Skin of body (tissue), 2 donors: ENCODE data around the gene TMEM258. TPM values are rescaled to one million over a fixed set of nuclear protein-coding genes. Genes with fewer than 3 reads are reported as not detected.

Experiments
- DNase-seq: peaks from one replicate; lab custom pipeline; 2025; lab: John Stamatoyannopoulos, UW
- total RNA-seq: library from RNA; depleted of rRNA; stranded (reverse); fragments of >200 nt; gene quantifications from one replicate; pipeline ENCODE4 v1.2.3, GENCODE V29; 2014

Gene TMEM258
- total RNA-seq, 1 donor from 2014 or later, result 83.5 TPM

- peak; percentile 79 for DNase-seq
Measured at GRCh38 chr11:61797263-61797944, 5.0 kb upstream of the TMEM258 start.

DNA sequence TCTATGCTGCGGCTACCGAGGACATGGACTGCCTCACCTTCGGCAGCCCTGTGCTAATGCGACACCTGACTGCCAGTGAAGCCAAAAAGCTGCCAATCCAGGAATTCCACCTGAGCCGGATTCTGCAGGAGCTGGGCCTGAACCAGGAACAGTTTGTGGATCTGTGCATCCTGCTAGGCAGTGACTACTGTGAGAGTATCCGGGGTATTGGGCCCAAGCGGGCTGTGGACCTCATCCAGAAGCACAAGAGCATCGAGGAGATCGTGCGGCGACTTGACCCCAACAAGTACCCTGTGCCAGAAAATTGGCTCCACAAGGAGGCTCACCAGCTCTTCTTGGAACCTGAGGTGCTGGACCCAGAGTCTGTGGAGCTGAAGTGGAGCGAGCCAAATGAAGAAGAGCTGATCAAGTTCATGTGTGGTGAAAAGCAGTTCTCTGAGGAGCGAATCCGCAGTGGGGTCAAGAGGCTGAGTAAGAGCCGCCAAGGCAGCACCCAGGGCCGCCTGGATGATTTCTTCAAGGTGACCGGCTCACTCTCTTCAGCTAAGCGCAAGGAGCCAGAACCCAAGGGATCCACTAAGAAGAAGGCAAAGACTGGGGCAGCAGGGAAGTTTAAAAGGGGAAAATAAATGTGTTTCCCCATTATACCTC is 3.6 kb upstream of the TMEM258 start:
- no peak for DNase-seq

GRCh38 chr11:61795459-61795858 is 3.1 kb upstream of the TMEM258 start:
- DNase-seq, result no peak

GRCh38 chr11:61794579-61794978 is 2.2 kb upstream of the TMEM258 start:
- DNase-seq, result no peak

- DNase-seq, result no peak
Measured at GRCh38 chr11:61793829-61794204, 1.4 kb upstream of the TMEM258 start.

GRCh38 chr11:61793083-61793828 is 857 bp upstream of the TMEM258 start:
- DNase-seq, result no peak

- DNase-seq, result peak; percentile 76
Measured at GRCh38 chr11:61791737-61792309, 576 bp downstream of the TMEM258 start.

- DNase-seq, result no peak
Measured at GRCh38 chr11:61787928-61788491, 4.4 kb downstream of the TMEM258 start.

- DNase-seq, result no peak
Measured at GRCh38 chr11:61785837-61786402, 6.5 kb downstream of the TMEM258 start.

GRCh38 chr11:61784506-61784805 is 7.9 kb downstream of the TMEM258 start:
- DNase-seq, result no peak

GRCh38 chr11:61783717-61784505 is 8.5 kb downstream of the TMEM258 start:
- no peak for DNase-seq

- no peak for DNase-seq
Measured at GRCh38 chr11:61782841-61783240, 9.6 kb downstream of the TMEM258 start.

DNA sequence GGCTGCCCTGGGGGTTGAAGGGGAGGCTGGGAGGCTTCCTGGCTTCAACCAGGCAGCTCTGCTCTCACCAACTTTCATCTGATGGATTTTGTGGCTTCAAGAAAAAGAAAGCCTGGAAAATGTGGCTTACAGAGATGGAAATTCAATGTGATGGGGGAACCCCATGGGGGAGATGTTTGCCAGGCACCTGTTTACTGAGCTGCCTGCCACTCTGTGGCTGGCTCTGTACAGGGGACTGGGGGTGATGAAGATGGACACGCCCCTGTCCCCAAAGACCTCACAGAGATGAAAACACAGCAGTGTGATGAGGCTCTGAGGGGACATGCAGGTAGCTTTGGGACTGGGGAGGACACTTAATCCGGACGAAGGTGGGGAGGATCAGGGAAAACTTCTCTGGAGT is 10.1 kb downstream of the TMEM258 start:
- no peak for DNase-seq

GRCh38 chr11:61781585-61781984 is 10.8 kb downstream of the TMEM258 start:
- no peak for DNase-seq

- DNase-seq, result no peak
Measured at GRCh38 chr11:61780581-61781162, 11.7 kb downstream of the TMEM258 start.

- no peak for DNase-seq
Measured at GRCh38 chr11:61779666-61780525, 12.5 kb downstream of the TMEM258 start.

DNA sequence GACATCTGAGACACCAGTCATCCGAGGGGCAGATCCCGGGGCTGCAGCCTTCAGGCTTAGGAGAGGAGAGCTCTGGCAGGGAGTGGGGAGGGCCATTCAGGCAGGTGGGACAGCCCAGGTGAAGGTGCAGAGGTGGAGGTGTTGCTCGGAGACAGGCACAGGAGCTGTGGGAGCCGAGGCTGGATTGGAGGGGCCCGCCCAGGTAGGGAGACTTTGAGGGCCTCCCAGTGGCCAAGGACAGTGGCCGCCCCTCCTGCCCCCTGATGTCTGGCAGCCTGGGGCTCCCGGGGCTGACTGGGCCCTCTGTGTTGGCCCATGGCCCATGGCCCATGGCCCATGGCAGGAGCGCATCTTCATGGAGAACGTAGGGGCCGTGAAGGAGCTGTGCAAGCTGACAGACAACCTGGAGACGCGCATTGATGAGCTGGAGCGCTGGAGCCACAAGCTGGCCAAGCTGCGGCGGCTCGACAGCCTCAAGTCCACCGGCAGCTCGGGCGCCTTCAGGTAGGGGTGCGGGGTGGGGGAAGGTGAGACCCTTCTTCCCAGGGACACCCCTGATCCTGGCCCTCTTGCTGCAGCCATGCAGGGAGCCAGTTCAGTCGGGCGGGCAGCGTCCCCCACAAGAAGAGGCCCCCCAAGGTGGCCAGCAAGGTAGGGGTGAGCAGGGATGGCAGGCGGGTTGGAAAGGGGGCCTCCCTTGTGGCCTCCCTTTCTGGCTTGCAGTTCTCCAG is 13.3 kb downstream of the TMEM258 start:
- no peak for DNase-seq

- no peak for DNase-seq
Measured at GRCh38 chr11:61778357-61778886, 14.0 kb downstream of the TMEM258 start.
